A673 (cell line): Measurements from ENCODE around the gene ATP9A. TPM values are rescaled to one million over a fixed set of nuclear protein-coding genes. Genes with fewer than 3 reads are reported as not detected.

Experiments
- BruUV-seq: library from RNA; stranded (reverse); fragments of 400-500 nt; replicated peaks from 2 replicates; lab custom pipeline; 2021; lab: Mats Ljungman, UMichigan
- CTCF ChIA-PET: fragments of 300-600 bp; sonication (Branson Sonifier 250); formaldehyde crosslinking; loops from one replicate; lab custom pipeline; 2022; ENCODE audit warnings: antibody characterized with exemption; lab: Charles Lee
- POLR2A ChIA-PET: fragments of 300-600 bp; sonication (Branson Sonifier 250); formaldehyde crosslinking; loops from one replicate; lab custom pipeline; 2022; ENCODE audit warnings: antibody characterized with exemption; ENCODE audit not compliant: low non-redundant PET; lab: Charles Lee
- DNase-seq: peaks from one replicate; pipeline ENCODE4 v3.0.0-alpha.2; 2015; ENCODE audit warnings: low spot score
- H3K27ac ChIP-seq: fragments of 200-600 bp; sonication (generic); 2 replicates; pipeline ENCODE4 v1.5.1; 2016; ENCODE audit warnings: mixed run types, low read depth, mild to moderate bottlenecking, mixed read lengths, antibody characterized with exemption, low read length; ENCODE audit not compliant: poor library complexity, severe bottlenecking
- H3K27me3 ChIP-seq: fragments of 200-600 bp; sonication (generic); replicated peaks from 2 replicates; pipeline ENCODE4 v1.6.1; 2017; ENCODE audit warnings: mixed run types, low read depth, mild to moderate bottlenecking, mixed read lengths, antibody characterized with exemption, low read length; ENCODE audit not compliant: insufficient read depth, poor library complexity
- H3K36me3 ChIP-seq: fragments of 200-600 bp; sonication (generic); 2 replicates; pipeline ENCODE4 v1.6.1; 2016; ENCODE audit warnings: mixed run types, mild to moderate bottlenecking, mixed read lengths, antibody characterized with exemption, low read length; ENCODE audit not compliant: insufficient read depth, poor library complexity, severe bottlenecking
- H3K4me1 ChIP-seq: fragments of 200-600 bp; sonication (generic); 2 replicates; pipeline ENCODE4 v1.6.1; 2017; ENCODE audit warnings: mixed run types, mild to moderate bottlenecking, mixed read lengths, antibody characterized with exemption, low read length; ENCODE audit not compliant: insufficient read depth, poor library complexity, severe bottlenecking
- H3K4me3 ChIP-seq: fragments of 200-600 bp; sonication (generic); 2 replicates; pipeline ENCODE4 v1.5.1; 2016; ENCODE audit warnings: low read depth, mixed run types, mild to moderate bottlenecking, mixed read lengths, low read length; ENCODE audit not compliant: poor library complexity, severe bottlenecking
- H3K9me3 ChIP-seq: fragments of 200-600 bp; sonication (generic); 2 replicates; pipeline ENCODE4 v1.6.1; 2016; ENCODE audit warnings: mixed run types, low read depth, mild to moderate bottlenecking, mixed read lengths, antibody characterized with exemption, low read length; ENCODE audit not compliant: poor library complexity, severe bottlenecking
- CTCF ChIP-seq: fragments of 300-800, 200-600 bp; sonication (generic); conservative IDR thresholded peaks from 2 replicates; pipeline ENCODE4 v1.5.1; 2017; ENCODE audit warnings: low read depth, mild to moderate bottlenecking, antibody characterized with exemption, low read length, moderate library complexity, mixed read lengths
- EZH2 ChIP-seq: fragments of 200-600 bp; sonication (generic); IDR thresholded peaks from 2 replicates; pipeline ENCODE4 v1.6.1; 2017; ENCODE audit warnings: borderline replicate concordance, low read depth, mild to moderate bottlenecking, mixed read lengths, antibody characterized with exemption, low read length; ENCODE audit not compliant: poor library complexity, severe bottlenecking
- intact Hi-C: fragments of 100-400 bp; cut with micrococcal nuclease; formaldehyde crosslinking; loops from one replicate; pipeline ENCODE4 v1.10.0; 2022; ENCODE audit not compliant: unreplicated experiment
- total RNA-seq: library from RNA; stranded (reverse); gene quantifications from 2 replicates; pipeline ENCODE4 v1.2.3, GENCODE V29; 2021

Gene ATP9A
- total RNA-seq, 1 experiment from 2014 or later = 31.2 TPM

- Histone ChIP-seq H3K27ac (no peak overlapping the region), H3K9me3 (no peaks in the 10 kb centered on the region), H3K4me1 (no peaks in the 10 kb centered on the region), H3K4me3 (no peak overlapping the region), H3K36me3 (no peaks in the 10 kb centered on the region), H3K27me3 (no peaks in the 10 kb centered on the region)
- intact Hi-C loops = no loop called here
- DNase-seq = no peak
- ChIA-PET CTCF (interaction anchor here (0.6 kb wide), 1 partner anchor 24 kb away, joined by 4 read pairs; no protein-coding TSS in a partner anchor), POLR2A (interaction anchor here (0.6 kb wide), 1 partner anchor 228 kb away, joined by 9 read pairs; no protein-coding TSS in a partner anchor)
- no TSS peak for BruUV-seq
- no peak for TF ChIP-seq CTCF
- no peak for TF ChIP-seq EZH2
Observed at GRCh38 chr20:51600950-51601349, 167.2 kb downstream of the ATP9A start.

- intact Hi-C loops = no loop called here
- CTCF ChIA-PET = no interaction called here
- no peak overlapping the region for H3K27ac ChIP-seq
- no peaks in the 10 kb centered on the region for H3K36me3 ChIP-seq
- H3K4me3 ChIP-seq = no peak overlapping the region
- no peaks in the 10 kb centered on the region for H3K27me3 ChIP-seq
- TF ChIP-seq CTCF = no peak
- TF ChIP-seq EZH2 = no peak
- DNase-seq = no peak
- BruUV-seq = TSS peak; percentile 18
- no peaks in the 10 kb centered on the region for H3K9me3 ChIP-seq
- POLR2A ChIA-PET = interaction anchor here (0.6 kb wide), 1 partner anchor 606 kb away, joined by 10 read pairs; no protein-coding TSS in a partner anchor
- peaks cover 4% of the 10 kb centered on the region for H3K4me1 ChIP-seq
Observed at GRCh38 chr20:51600016-51600420, 168.2 kb downstream of the ATP9A start.

- Histone ChIP-seq H3K36me3 (no peaks in the 10 kb centered on the region), H3K4me3 (no peak overlapping the region), H3K9me3 (no peaks in the 10 kb centered on the region), H3K4me1 (peaks cover 13% of the 10 kb centered on the region), H3K27me3 (no peaks in the 10 kb centered on the region), H3K27ac (no peak overlapping the region)
- no peak for DNase-seq
- no TSS peak for BruUV-seq
- TF ChIP-seq EZH2 = no peak
- TF ChIP-seq CTCF = no peak
- ChIA-PET POLR2A (no interaction called here), CTCF (no interaction called here)
- intact Hi-C loops = loop anchor here (10.0 kb wide), 2 partner anchors 184 to 614 kb away; no protein-coding TSS in a partner anchor
Observed at GRCh38 chr20:51598556-51598955, 169.6 kb downstream of the ATP9A start.
